CD4-positive, alpha-beta memory T cell (primary cell): Measurements from ENCODE around the gene PTPRD. TPM values are rescaled to one million over a fixed set of nuclear protein-coding genes. Genes with fewer than 3 reads are reported as not detected.
A peak's percentile ranks its signal among the peaks of the same experiment; 100 is the strongest.

Experiments
- CTCF ChIA-PET: fragments of 350-600 bp; sonication (Branson Sonifier 250); formaldehyde crosslinking; loops from one replicate; lab custom pipeline; 2021; ENCODE audit warnings: inconsistent platforms; ENCODE audit not compliant: partially characterized antibody; lab: Charles Lee
- POLR2A ChIA-PET: fragments of 350-600 bp; sonication (Branson Sonifier 250); formaldehyde crosslinking; loops from one replicate; lab custom pipeline; 2021; ENCODE audit not compliant: partially characterized antibody; lab: Charles Lee
- DNase-seq, 5 donors: peaks; one replicate each; pipeline versions ENCODE4 v3.0.0 to v3.0.0-alpha.2; 2020 to 2022; ENCODE audit warnings: mixed read lengths in 1 of 5
- H3K27ac ChIP-seq: one replicate; pipeline ENCODE4 v1.7.0; 2013; ENCODE audit warnings: low read depth, low read length
- H3K27me3 ChIP-seq: 2 replicates; pipeline ENCODE4 v1.7.0; 2013; ENCODE audit warnings: mild to moderate bottlenecking, low read length, moderate library complexity; ENCODE audit not compliant: insufficient read depth
- H3K36me3 ChIP-seq: 2 replicates; pipeline ENCODE4 v1.7.0; 2013; ENCODE audit warnings: mild to moderate bottlenecking, low read length, moderate library complexity; ENCODE audit not compliant: insufficient read depth
- H3K4me1 ChIP-seq: 2 replicates; pipeline ENCODE4 v1.7.0; 2013; ENCODE audit warnings: mild to moderate bottlenecking, low read length, moderate library complexity; ENCODE audit not compliant: insufficient read depth
- H3K4me3 ChIP-seq, 2 donors: one replicate each; pipeline ENCODE4 v1.7.0; 2013; ENCODE audit warnings: low read length in 2 of 2, mild to moderate bottlenecking in 1 of 2
- H3K9me3 ChIP-seq, 2 donors: one replicate each; pipeline ENCODE4 v1.7.0; 2013; ENCODE audit warnings: low read length in 2 of 2, control low read depth in 1 of 2; ENCODE audit not compliant: control insufficient read depth in 1 of 2
- H3K27ac Mint-ChIP-seq, 7 donors: one replicate each; pipeline ENCODE4 v1.8.0; 2020 to 2021; ENCODE audit warnings: mixed read lengths in 7 of 7, mild to moderate bottlenecking in 6 of 7, inconsistent platforms in 3 of 7, moderate library complexity in 3 of 7
- H3K27me3 Mint-ChIP-seq, 2 donors: one replicate each; pipeline ENCODE4 v1.8.0; 2020 to 2021; ENCODE audit warnings: mixed read lengths in 2 of 2
- H3K36me3 Mint-ChIP-seq, 2 donors: one replicate each; pipeline ENCODE4 v1.8.0; 2020 to 2021; ENCODE audit warnings: mixed read lengths in 2 of 2, inconsistent platforms in 1 of 2, mild to moderate bottlenecking in 1 of 2
- H3K4me1 Mint-ChIP-seq, 4 donors: one replicate each; pipeline ENCODE4 v1.8.0; 2020 to 2021; ENCODE audit warnings: mixed read lengths in 4 of 4, mild to moderate bottlenecking in 1 of 4
- H3K4me3 Mint-ChIP-seq, 8 donors: one replicate each; pipeline ENCODE4 v1.8.0; 2020 to 2021; ENCODE audit warnings: mixed read lengths in 8 of 8, mild to moderate bottlenecking in 7 of 8, moderate library complexity in 6 of 8, inconsistent platforms in 3 of 8
- H3K9me3 Mint-ChIP-seq, 8 donors: one replicate each; pipeline ENCODE4 v1.8.0; 2020 to 2021; ENCODE audit warnings: mixed read lengths in 8 of 8, mild to moderate bottlenecking in 5 of 8, inconsistent platforms in 3 of 8, moderate library complexity in 1 of 8
- intact Hi-C: fragments of 100-400 bp; cut with micrococcal nuclease; formaldehyde crosslinking; loops from one replicate; pipeline ENCODE4 v1.15.1; 2023
- polyA plus RNA-seq, 2 donors: library from polyadenylated mRNA; unstranded; fragments of 300-500 nt; fragmentation: Illumina TruSeq; gene quantifications; one replicate each; pipeline ENCODE4 v1.2.3, GENCODE V29; 2021
- total RNA-seq, 2 experiments: library from RNA; stranded (reverse); gene quantifications; one replicate each; pipeline ENCODE4 v1.2.3, GENCODE V29; 2021

Gene PTPRD
- not detected for total RNA-seq
- polyA plus RNA-seq, result not detected

DNA sequence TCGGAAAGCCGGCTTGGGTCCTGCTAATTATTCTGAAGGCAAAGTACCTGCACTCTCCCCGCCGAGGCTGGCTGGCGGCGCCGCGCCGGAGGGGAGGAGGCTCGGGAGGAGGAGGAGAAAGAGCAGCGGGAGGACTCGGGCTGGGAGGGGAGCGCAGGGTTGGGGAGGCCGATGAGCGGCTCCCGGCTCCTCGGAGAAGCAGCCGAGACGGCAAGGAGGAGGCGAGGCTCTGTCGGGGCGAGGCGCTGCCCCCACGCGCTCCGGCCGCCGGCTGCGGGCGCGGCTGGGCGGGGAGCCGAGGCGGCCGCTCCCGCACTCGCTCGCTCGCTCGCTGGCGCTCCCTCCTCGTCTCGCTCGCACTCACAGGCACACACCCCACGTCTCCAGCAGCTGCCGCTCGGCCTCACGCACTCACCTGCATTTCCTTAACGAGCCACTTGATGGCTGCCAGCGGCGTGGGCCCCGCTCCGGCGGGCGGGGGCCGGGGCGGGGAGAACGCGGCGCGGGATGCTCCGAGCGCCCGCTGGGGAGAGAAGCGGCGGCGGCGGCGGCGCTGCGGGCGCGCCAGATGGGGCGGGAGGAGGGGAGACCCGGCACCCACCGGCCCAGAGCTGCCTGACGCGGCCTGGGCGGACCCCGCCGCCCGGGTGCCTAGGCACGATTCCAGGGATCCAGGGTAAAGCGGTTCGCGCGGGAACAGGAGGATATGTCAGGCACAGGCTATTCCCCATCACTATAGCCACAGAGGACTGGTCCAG, at the start of gene PTPRD:
Gene PTPRD, minus strand, starts transcription at position 362 of the 758 bp plus-strand sequence.
- Mint-ChIP-seq H3K9me3 (peaks cover 0 to 25% (median 16%) of the 10 kb centered on the region in 8 donors), H3K36me3 (no peaks in the 10 kb centered on the region), H3K27ac (peak within 1 kb of the TSS in 1 of 7 donors; percentile 43), H3K4me3 (peak within 1 kb of the TSS in 3 of 8 donors; percentile 31 to 56 (median 33)), H3K27me3 (peaks cover 16 to 19% of the 10 kb centered on the region in 2 donors), H3K4me1 (peaks cover 0 to 13% (median 2%) of the 10 kb centered on the region in 4 donors)
- Histone ChIP-seq H3K27ac (no peak within 1 kb of the TSS), H3K4me3 (no peak within 1 kb of the TSS), H3K36me3 (no peaks in the 10 kb centered on the region), H3K27me3 (no peaks in the 10 kb centered on the region), H3K9me3 (no peaks in the 10 kb centered on the region), H3K4me1 (no peaks in the 10 kb centered on the region)
- POLR2A ChIA-PET, result no interaction called here
- CTCF ChIA-PET, result no interaction called here
- no peak for DNase-seq
- intact Hi-C loops, result no loop called here

DNA sequence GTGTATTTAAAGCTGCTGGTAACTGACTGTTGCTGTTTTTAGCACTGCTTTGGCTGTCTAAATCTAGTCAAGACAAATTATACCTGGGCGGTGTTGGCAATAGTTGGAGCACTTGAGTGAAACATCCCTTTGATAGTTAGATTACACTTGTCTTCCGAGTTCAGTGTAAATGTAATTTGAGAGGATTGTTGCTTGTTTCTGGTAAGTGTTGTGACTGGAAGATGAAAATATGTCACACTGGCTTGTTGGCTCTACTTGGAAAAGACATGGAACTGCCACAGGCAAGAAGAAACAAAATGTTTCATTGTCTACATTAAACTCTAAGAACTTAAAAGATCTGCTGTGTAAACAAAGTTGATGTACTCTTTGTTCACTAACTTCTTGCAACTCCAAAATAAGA, 49.2 kb upstream of the PTPRD start:
- no peaks in the 10 kb centered on the region for H3K36me3 ChIP-seq
- no peak overlapping the region for H3K27ac Mint-ChIP-seq
- H3K4me3 ChIP-seq, result no peak overlapping the region
- POLR2A ChIA-PET, result no interaction called here
- DNase-seq, result no peak
- no peak overlapping the region for H3K4me3 Mint-ChIP-seq
- peaks cover 0 to 18% (median 11%) of the 10 kb centered on the region in 8 donors for H3K9me3 Mint-ChIP-seq
- no peaks in the 10 kb centered on the region for H3K27me3 ChIP-seq
- no peaks in the 10 kb centered on the region for H3K4me1 ChIP-seq
- CTCF ChIA-PET, result no interaction called here
- no peaks in the 10 kb centered on the region for H3K36me3 Mint-ChIP-seq
- H3K9me3 ChIP-seq, result no peaks in the 10 kb centered on the region
- intact Hi-C loops, result no loop called here
- H3K27me3 Mint-ChIP-seq, result no peaks in the 10 kb centered on the region
- H3K27ac ChIP-seq, result no peak overlapping the region
- no peaks in the 10 kb centered on the region for H3K4me1 Mint-ChIP-seq

DNA sequence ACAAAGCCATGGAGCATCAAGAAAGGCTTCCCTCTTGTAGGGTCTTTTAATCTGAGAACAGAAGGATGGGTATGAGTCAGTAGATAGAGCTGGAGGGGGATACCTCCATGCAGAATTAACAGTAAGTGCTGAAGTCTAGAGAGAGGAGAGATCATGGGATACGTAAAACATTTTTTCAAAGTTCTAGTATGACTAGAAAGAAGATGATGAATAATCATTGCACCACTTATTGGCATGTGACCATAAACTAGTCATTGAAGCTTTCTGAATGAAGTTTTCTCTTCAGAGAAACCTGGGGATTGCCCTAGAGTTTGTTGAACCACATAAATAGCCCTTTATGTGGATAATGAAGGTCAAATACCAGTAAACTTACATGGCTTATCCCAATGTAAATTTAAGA, 48.6 kb upstream of the PTPRD start:
- Histone ChIP-seq H3K27me3 (no peaks in the 10 kb centered on the region), H3K27ac (no peak overlapping the region), H3K9me3 (no peaks in the 10 kb centered on the region), H3K4me1 (no peaks in the 10 kb centered on the region), H3K36me3 (no peaks in the 10 kb centered on the region), H3K4me3 (no peak overlapping the region)
- no peak overlapping the region for H3K4me3 Mint-ChIP-seq
- no peaks in the 10 kb centered on the region for H3K36me3 Mint-ChIP-seq
- DNase-seq, result no peak
- H3K4me1 Mint-ChIP-seq, result no peaks in the 10 kb centered on the region
- ChIA-PET POLR2A (no interaction called here), CTCF (no interaction called here)
- H3K27ac Mint-ChIP-seq, result no peak overlapping the region
- H3K27me3 Mint-ChIP-seq, result no peaks in the 10 kb centered on the region
- H3K9me3 Mint-ChIP-seq, result peaks cover 0 to 17% (median 10%) of the 10 kb centered on the region in 8 donors
- intact Hi-C loops, result no loop called here

DNA sequence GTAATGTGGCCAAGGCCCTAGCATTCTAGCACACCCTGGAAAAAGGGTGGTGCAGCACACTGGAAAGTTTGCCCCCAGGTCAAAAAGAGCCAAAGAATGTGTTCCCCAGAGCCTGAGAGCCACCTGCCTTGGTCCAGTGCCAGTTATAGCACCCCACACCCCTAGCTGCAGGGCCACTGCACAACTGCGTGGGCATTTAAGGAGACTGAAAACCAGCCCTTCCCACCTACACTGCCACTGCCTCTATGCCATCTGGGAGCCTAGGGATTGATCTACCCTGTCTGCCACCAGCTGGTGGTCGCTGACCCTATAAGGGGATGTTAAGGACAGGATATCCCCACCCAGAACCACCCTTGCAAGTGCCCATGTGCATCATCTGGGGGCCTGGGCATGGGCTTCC, 38.2 kb upstream of the PTPRD start:
- Mint-ChIP-seq H3K27me3 (no peaks in the 10 kb centered on the region), H3K4me3 (no peak overlapping the region), H3K4me1 (no peaks in the 10 kb centered on the region), H3K36me3 (no peaks in the 10 kb centered on the region), H3K9me3 (peaks cover 0 to 38% (median 33%) of the 10 kb centered on the region in 8 donors), H3K27ac (no peak overlapping the region)
- POLR2A ChIA-PET, result no interaction called here
- Histone ChIP-seq H3K27ac (no peak overlapping the region), H3K36me3 (no peaks in the 10 kb centered on the region), H3K4me1 (no peaks in the 10 kb centered on the region), H3K4me3 (no peak overlapping the region), H3K27me3 (no peaks in the 10 kb centered on the region), H3K9me3 (peaks cover 0 to 5% of the 10 kb centered on the region in 2 donors)
- intact Hi-C loops, result no loop called here
- DNase-seq, result no peak
- CTCF ChIA-PET, result no interaction called here

DNA sequence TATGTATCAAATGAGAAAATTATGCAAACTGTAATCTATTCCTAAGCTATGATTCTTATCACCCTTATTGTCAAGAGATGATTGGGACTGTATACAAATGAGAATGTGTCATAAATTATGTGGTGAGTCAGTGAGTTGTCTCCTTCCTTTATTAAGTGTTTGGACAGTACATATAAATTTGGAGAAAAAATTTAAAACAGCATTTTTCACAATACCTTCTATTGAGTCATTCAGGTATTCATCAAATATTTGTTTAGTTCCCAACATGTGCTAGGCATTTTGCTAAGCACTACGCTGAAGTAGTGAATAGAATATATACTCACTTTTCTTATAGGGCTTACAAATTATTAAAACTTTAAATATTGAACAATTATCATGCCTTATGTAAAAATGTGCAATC, 36.3 kb upstream of the PTPRD start:
- intact Hi-C loops, result no loop called here
- Histone ChIP-seq H3K9me3 (peaks cover 0 to 5% of the 10 kb centered on the region in 2 donors), H3K4me3 (no peak overlapping the region), H3K27me3 (no peaks in the 10 kb centered on the region), H3K27ac (no peak overlapping the region), H3K36me3 (no peaks in the 10 kb centered on the region), H3K4me1 (no peaks in the 10 kb centered on the region)
- POLR2A ChIA-PET, result no interaction called here
- H3K36me3 Mint-ChIP-seq, result no peaks in the 10 kb centered on the region
- CTCF ChIA-PET, result no interaction called here
- no peak overlapping the region for H3K27ac Mint-ChIP-seq
- DNase-seq, result no peak
- H3K9me3 Mint-ChIP-seq, result peaks cover 0 to 36% (median 21%) of the 10 kb centered on the region in 8 donors
- no peak overlapping the region for H3K4me3 Mint-ChIP-seq
- H3K4me1 Mint-ChIP-seq, result no peaks in the 10 kb centered on the region
- no peaks in the 10 kb centered on the region for H3K27me3 Mint-ChIP-seq

DNA sequence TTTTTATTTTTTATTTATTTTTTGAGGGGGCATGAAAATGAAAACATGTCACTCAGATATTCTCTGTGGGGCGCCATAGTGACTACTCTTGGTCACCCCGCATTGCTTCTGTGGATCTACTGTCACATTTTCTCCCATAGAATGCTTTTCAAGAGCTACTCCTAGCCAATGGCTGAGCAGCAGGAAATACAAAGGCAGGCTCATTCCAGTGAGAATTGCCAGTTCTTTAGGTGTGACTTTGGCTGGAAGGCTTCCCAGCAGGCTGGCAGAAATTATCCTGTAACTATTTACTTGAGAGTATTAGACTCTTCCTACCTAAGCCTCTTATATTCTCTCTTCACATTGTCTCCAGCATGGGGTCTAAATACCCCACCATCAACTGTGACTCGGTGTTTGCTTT, 21.0 kb upstream of the PTPRD start:
- Mint-ChIP-seq H3K4me1 (no peaks in the 10 kb centered on the region), H3K4me3 (no peak overlapping the region), H3K27ac (no peak overlapping the region), H3K9me3 (peaks cover 0 to 17% (median 7%) of the 10 kb centered on the region in 8 donors), H3K36me3 (no peaks in the 10 kb centered on the region), H3K27me3 (no peaks in the 10 kb centered on the region)
- ChIA-PET CTCF (no interaction called here), POLR2A (no interaction called here)
- Histone ChIP-seq H3K9me3 (no peaks in the 10 kb centered on the region), H3K27me3 (no peaks in the 10 kb centered on the region), H3K27ac (no peak overlapping the region), H3K4me1 (no peaks in the 10 kb centered on the region), H3K4me3 (no peak overlapping the region), H3K36me3 (no peaks in the 10 kb centered on the region)
- intact Hi-C loops, result no loop called here
- no peak for DNase-seq

DNA sequence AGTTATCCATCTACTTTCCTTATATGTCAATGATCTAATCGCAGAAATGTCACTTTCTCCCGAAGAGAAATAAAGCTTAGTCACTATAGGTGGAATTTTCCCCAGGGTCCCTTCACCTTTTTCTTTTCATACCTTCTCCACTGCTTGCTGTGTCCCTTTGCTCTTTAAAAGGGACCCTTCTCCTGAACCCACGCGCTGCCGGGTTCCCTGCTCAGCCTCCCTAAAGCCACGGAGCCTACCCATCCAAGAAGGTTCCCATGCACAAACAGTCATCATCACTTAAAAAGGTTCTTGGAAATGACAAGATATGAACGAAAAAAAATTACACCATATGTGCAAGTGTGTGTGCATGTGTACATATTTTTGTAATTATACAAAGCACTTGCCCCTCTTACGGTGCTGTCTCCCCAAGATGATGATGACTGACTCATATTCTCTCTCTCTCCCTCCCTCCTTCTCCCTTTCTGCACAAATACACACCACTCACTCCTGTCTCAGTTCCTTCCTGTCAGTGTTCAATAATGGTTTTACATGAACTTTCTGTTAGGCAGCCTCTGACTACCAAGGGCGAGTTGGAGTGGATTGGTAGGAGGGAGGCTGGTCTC, 1.5 kb upstream of the PTPRD start:
- H3K36me3 ChIP-seq, result no peaks in the 10 kb centered on the region
- Mint-ChIP-seq H3K4me3 (peak overlapping the region in 2 of 8 donors; percentile 23 to 33), H3K36me3 (no peaks in the 10 kb centered on the region), H3K9me3 (peaks cover 0 to 32% (median 16%) of the 10 kb centered on the region in 8 donors), H3K27ac (no peak overlapping the region), H3K27me3 (peaks cover 17 to 19% of the 10 kb centered on the region in 2 donors), H3K4me1 (peaks cover 0 to 13% (median 2%) of the 10 kb centered on the region in 4 donors)
- H3K27me3 ChIP-seq, result no peaks in the 10 kb centered on the region
- no peaks in the 10 kb centered on the region for H3K9me3 ChIP-seq
- H3K4me3 ChIP-seq, result no peak overlapping the region
- DNase-seq, result no peak
- intact Hi-C loops, result no loop called here
- ChIA-PET CTCF (no interaction called here), POLR2A (no interaction called here)
- H3K4me1 ChIP-seq, result no peaks in the 10 kb centered on the region
- no peak overlapping the region for H3K27ac ChIP-seq
